K562 (cell line): ENCODE measurements around the gene DNPEP. TPM values are rescaled to one million over a fixed set of nuclear protein-coding genes. Genes with fewer than 3 reads are reported as not detected.

Experiments
- CBX1 ChIP-seq: sonication (generic); IDR thresholded peaks from 2 replicates; pipeline ENCODE4 v1.6.1; 2016; ENCODE audit warnings: antibody characterized with exemption, low read depth, mild to moderate bottlenecking
- CREM ChIP-seq: IDR thresholded peaks from 2 replicates; pipeline ENCODE4 v1.6.1; 2014; ENCODE audit warnings: antibody characterized with exemption, low read depth
- GABPA ChIP-seq: fragments of 200-800 bp; sonication (Bioruptor generic); conservative IDR thresholded peaks from 2 replicates; pipeline ENCODE4 v1.6.1; 2016; ENCODE audit warnings: low read depth, missing genetic modification characterization, missing compliant biosample characterization
- HDAC2 ChIP-seq: fragments of 450-650 bp; IDR thresholded peaks from 2 replicates; pipeline ENCODE4 v1.6.1; 2016; ENCODE audit warnings: mild to moderate bottlenecking
- HOXB6 ChIP-seq: fragments of 250-450 bp; sonication (Bioruptor Pico); IDR thresholded peaks from 2 replicates; pipeline ENCODE4 v1.5.1; 2022; ENCODE audit warnings: mild to moderate bottlenecking, borderline replicate concordance
- RFX7 ChIP-seq: fragments of 250-450 bp; sonication (Bioruptor Pico); IDR thresholded peaks from 2 replicates; pipeline ENCODE4 v1.5.1; 2021; ENCODE audit warnings: mild to moderate bottlenecking
- SMARCA5 ChIP-seq: fragments of 450-650 bp; IDR thresholded peaks from 2 replicates; pipeline ENCODE4 v1.6.1; 2016
- SREBF2 ChIP-seq: sonication (generic); formaldehyde crosslinking; IDR thresholded peaks from 2 replicates; pipeline ENCODE4 v1.4.0; 2020; ENCODE audit warnings: mild to moderate bottlenecking, missing genetic modification reagents
- TCF7L2 ChIP-seq: fragments of 150-350 bp; IDR thresholded peaks from 2 replicates; pipeline ENCODE4 v1.6.1; 2016; ENCODE audit warnings: low read depth, mild to moderate bottlenecking, low read length, moderate library complexity
- ZNF384 ChIP-seq: IDR thresholded peaks from 2 replicates; pipeline ENCODE4 v1.6.1; 2012; ENCODE audit warnings: low read depth, low read length, improper control_type of control experiment
- ZNF77 ChIP-seq: fragments of 250-450 bp; sonication (Bioruptor Pico); IDR thresholded peaks from 2 replicates; pipeline ENCODE4 v1.5.0; 2020
- polyA plus RNA-seq, 8 experiments: library from polyadenylated mRNA; depleted of rRNA in 4 of 8; stranded (reverse) in 5 of 8; unstranded in 3 of 8; fragments of >200 nt; fragmentation: Nextera tagmentation in 2 of 8; fragmentation: Illumina TruSeq in 1 of 8; extraction: Ambion mirVana in 2 of 8; extraction: Trizol in 1 of 8; gene quantifications; 2 replicates each; pipeline versions ENCODE4 v1.2.1 to v1.2.3, GENCODE V29; 2011 to 2014; ENCODE audit warnings: inconsistent platforms in 1 of 8, missing spikeins in 1 of 8
- total RNA-seq, 7 experiments: library from RNA; depleted of rRNA in 6 of 7; stranded (reverse); fragments of >200 nt in 6 of 7; fragmentation: Illumina TruSeq in 2 of 7; extraction: Trizol in 2 of 7; gene quantifications; 2 replicates each; pipeline versions ENCODE4 v1.2.1 to v1.2.3, GENCODE V29; 2011 to 2021; ENCODE audit warnings: low replicate concordance in 1 of 7
- TF ChIP-seq, protein P1 (sequence below): fragments of 450-650 bp; IDR thresholded peaks from 2 replicates; pipeline ENCODE4 v1.6.1; 2017; ENCODE audit warnings: antibody characterized with exemption
- TF ChIP-seq, protein P2 (sequence below), 2 experiments: fragments of 450-650 bp; conservative IDR thresholded peaks; 2 replicates each; pipeline ENCODE4 v1.6.1; 2017; ENCODE audit warnings: mild to moderate bottlenecking in 2 of 2, moderate library complexity in 2 of 2
- TF ChIP-seq, protein P3 (sequence below): sonication (generic); formaldehyde crosslinking; IDR thresholded peaks from 2 replicates; pipeline ENCODE4 v1.9.0; 2022; ENCODE audit warnings: mild to moderate bottlenecking, missing genetic modification reagents

The DNPEP gene
- total and polyA plus RNA-seq, 9 of the 15 experiments (the other 6 are each of a cell fraction or from before 2014, with no cell fraction given) = 34.6 to 71.4 (median 45.5) TPM

DNA sequence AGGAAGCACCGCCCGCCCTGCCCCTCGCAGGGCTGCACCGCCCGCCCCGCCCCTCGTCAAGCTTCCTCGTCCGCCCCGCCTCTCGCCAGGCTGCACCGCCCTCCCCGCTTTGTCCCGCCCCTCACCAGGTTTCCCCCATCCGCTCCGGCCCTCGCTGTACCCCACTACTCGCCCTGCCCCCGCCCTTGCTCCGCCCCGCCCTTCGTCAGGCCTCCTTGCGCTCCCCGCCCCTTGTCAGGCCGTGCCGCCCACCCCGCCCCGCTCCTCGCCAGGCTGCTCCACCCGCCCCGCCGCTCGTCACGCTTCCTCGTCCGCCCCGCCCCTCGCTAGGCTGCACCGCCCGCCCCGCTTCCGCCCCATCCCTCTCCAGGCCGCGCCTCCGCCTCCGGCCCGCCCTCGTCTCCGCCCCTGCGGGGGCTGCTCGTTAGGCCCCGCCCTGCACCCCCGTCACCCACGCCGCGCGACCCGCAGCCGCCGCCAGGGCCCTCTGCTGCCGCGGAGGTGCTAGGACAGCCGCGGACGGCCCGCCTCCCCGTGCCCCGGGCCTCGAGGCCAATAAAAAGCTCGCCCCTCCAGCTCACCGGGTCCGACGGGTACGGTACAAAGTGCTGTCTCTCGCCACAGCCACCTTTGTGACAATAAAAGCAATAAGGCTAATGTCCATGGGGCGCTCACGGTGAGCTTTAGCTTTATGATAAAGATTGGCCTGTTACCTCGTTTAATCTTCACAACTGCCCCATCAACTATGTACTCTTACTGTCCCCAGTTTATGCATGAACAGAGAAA is 602 bp upstream of the DNPEP start (continued):
- no peak for TF ChIP-seq HOXB6 (CRISPR knock-in tag)
- TF ChIP-seq SMARCA5 = no peak
- TF ChIP-seq, protein P1, sequence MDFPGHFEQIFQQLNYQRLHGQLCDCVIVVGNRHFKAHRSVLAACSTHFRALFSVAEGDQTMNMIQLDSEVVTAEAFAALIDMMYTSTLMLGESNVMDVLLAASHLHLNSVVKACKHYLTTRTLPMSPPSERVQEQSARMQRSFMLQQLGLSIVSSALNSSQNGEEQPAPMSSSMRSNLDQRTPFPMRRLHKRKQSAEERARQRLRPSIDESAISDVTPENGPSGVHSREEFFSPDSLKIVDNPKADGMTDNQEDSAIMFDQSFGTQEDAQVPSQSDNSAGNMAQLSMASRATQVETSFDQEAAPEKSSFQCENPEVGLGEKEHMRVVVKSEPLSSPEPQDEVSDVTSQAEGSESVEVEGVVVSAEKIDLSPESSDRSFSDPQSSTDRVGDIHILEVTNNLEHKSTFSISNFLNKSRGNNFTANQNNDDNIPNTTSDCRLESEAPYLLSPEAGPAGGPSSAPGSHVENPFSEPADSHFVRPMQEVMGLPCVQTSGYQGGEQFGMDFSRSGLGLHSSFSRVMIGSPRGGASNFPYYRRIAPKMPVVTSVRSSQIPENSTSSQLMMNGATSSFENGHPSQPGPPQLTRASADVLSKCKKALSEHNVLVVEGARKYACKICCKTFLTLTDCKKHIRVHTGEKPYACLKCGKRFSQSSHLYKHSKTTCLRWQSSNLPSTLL = no peak
- no peak for TF ChIP-seq CBX1
- TF ChIP-seq, protein P2, sequence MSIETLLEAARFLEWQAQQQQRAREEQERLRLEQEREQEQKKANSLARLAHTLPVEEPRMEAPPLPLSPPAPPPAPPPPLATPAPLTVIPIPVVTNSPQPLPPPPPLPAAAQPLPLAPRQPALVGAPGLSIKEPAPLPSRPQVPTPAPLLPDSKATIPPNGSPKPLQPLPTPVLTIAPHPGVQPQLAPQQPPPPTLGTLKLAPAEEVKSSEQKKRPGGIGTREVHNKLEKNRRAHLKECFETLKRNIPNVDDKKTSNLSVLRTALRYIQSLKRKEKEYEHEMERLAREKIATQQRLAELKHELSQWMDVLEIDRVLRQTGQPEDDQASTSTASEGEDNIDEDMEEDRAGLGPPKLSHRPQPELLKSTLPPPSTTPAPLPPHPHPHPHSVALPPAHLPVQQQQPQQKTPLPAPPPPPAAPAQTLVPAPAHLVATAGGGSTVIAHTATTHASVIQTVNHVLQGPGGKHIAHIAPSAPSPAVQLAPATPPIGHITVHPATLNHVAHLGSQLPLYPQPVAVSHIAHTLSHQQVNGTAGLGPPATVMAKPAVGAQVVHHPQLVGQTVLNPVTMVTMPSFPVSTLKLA (conservative IDR thresholded peaks at IDR 0.05) = peak in 1 of 2 experiments; percentile 47; a peak in 2 of 4 replicates
- no peak for TF ChIP-seq RFX7 (CRISPR knock-in tag)
- no peak for TF ChIP-seq GABPA (tag)
- TF ChIP-seq ZNF77 (CRISPR knock-in tag) = no peak
- TF ChIP-seq HDAC2 = no peak
- TF ChIP-seq SREBF2 (CRISPR knock-in tag) = no peak
- TF ChIP-seq, protein P3, sequence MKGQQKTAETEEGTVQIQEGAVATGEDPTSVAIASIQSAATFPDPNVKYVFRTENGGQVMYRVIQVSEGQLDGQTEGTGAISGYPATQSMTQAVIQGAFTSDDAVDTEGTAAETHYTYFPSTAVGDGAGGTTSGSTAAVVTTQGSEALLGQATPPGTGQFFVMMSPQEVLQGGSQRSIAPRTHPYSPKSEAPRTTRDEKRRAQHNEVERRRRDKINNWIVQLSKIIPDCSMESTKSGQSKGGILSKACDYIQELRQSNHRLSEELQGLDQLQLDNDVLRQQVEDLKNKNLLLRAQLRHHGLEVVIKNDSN (CRISPR knock-in tag) = no peak
- TF ChIP-seq ZNF384 = no peak
- TF ChIP-seq TCF7L2 = no peak
- TF ChIP-seq CREM = peak; percentile 68
